Neural progenitor cell (in vitro differentiated cells): Measurements from ENCODE around the gene TRMT44. TPM values are rescaled to one million over a fixed set of nuclear protein-coding genes. Genes with fewer than 3 reads are reported as not detected.

ENCODE experiments used
- DNase-seq: peaks from one replicate; pipeline ENCODE4 v3.0.0-alpha.2; 2016; ENCODE audit warnings: low spot score
- H2AFZ ChIP-seq: fragments of 200-600 bp; sonication (generic); replicated peaks from 2 replicates; pipeline ENCODE4 v1.6.1; 2016; ENCODE audit warnings: antibody characterized with exemption
- H3F3A ChIP-seq: fragments of 200-600 bp; sonication (generic); 2 replicates; pipeline ENCODE4 v1.6.1; 2016; ENCODE audit warnings: antibody characterized with exemption, low read depth
- H3K27ac ChIP-seq: fragments of 200-600 bp; sonication (generic); 2 replicates; pipeline ENCODE4 v1.5.1; 2016; ENCODE audit warnings: mild to moderate bottlenecking
- H3K27me3 ChIP-seq: fragments of 200-600 bp; sonication (generic); 2 replicates; pipeline ENCODE4 v1.6.1; 2016; ENCODE audit warnings: mild to moderate bottlenecking, moderate library complexity
- H3K36me3 ChIP-seq: fragments of 200-600 bp; sonication (generic); 2 replicates; pipeline ENCODE4 v1.5.1; 2016
- H3K4me1 ChIP-seq: fragments of 200-600 bp; sonication (generic); 2 replicates; pipeline ENCODE4 v1.6.1; 2016; ENCODE audit warnings: mixed run types
- H3K4me2 ChIP-seq: fragments of 200-600 bp; sonication (generic); 2 replicates; pipeline ENCODE4 v1.6.1; 2016
- H3K4me3 ChIP-seq: fragments of 200-600 bp; sonication (generic); 2 replicates; pipeline ENCODE4 v1.5.1; 2016
- H3K79me2 ChIP-seq: fragments of 200-600 bp; sonication (generic); 2 replicates; pipeline ENCODE4 v1.6.1; 2016; ENCODE audit warnings: low read depth
- H3K9ac ChIP-seq: fragments of 200-600 bp; sonication (generic); 2 replicates; pipeline ENCODE4 v1.6.1; 2016
- H3K9me3 ChIP-seq: fragments of 200-600 bp; sonication (generic); 2 replicates; pipeline ENCODE4 v1.5.1; 2016; ENCODE audit warnings: low read depth
- H4K20me1 ChIP-seq: fragments of 200-600 bp; sonication (generic); 2 replicates; pipeline ENCODE4 v1.6.1; 2016; ENCODE audit warnings: low read depth
- H3K27ac Mint-ChIP-seq: 3 replicates; pipeline ENCODE4 v1.8.0; 2021; ENCODE audit warnings: mixed read lengths
- H3K27me3 Mint-ChIP-seq: 2 replicates; pipeline ENCODE4 v1.8.0; 2022; ENCODE audit warnings: low read depth, mild to moderate bottlenecking, inconsistent platforms, moderate library complexity, mixed read lengths; ENCODE audit not compliant: insufficient read depth
- H3K36me3 Mint-ChIP-seq: 3 replicates; pipeline ENCODE4 v1.8.0; 2021; ENCODE audit warnings: mixed read lengths
- H3K4me1 Mint-ChIP-seq: 3 replicates; pipeline ENCODE4 v1.8.0; 2021; ENCODE audit warnings: mixed read lengths
- H3K4me3 Mint-ChIP-seq: 3 replicates; pipeline ENCODE4 v1.8.0; 2021; ENCODE audit warnings: mild to moderate bottlenecking, moderate library complexity, mixed read lengths
- H3K9me3 Mint-ChIP-seq: 3 replicates; pipeline ENCODE4 v1.8.0; 2020; ENCODE audit warnings: mixed read lengths
- CTCF ChIP-seq: fragments of 200-600 bp; sonication (generic); IDR thresholded peaks from 2 replicates; pipeline ENCODE4 v1.5.1; 2017; ENCODE audit warnings: antibody characterized with exemption, mild to moderate bottlenecking
- EZH2 ChIP-seq: fragments of 200-600 bp; sonication (generic); IDR thresholded peaks from 2 replicates; pipeline ENCODE4 v1.6.1; 2017; ENCODE audit warnings: antibody characterized with exemption, mild to moderate bottlenecking, moderate library complexity
- EZH2phosphoT487 ChIP-seq: fragments of 200-600 bp; sonication (generic); IDR thresholded peaks from 2 replicates; pipeline ENCODE4 v1.6.1; 2017; ENCODE audit warnings: antibody characterized with exemption
- total RNA-seq: library from RNA; depleted of rRNA; stranded (reverse); fragments of >200 nt; gene quantifications from 2 replicates; pipeline ENCODE4 v1.2.3, GENCODE V29; 2015; ENCODE audit warnings: low replicate concordance

TRMT44 gene
- total RNA-seq, 1 donor from 2014 or later, result 19.9 TPM

- Histone ChIP-seq H3K27ac (no peak overlapping the region), H3K36me3 (no peaks in the 10 kb centered on the region), H3K27me3 (no peaks in the 10 kb centered on the region), H2AFZ (no peak overlapping the region), H3K4me3 (no peak overlapping the region), H3K4me1 (peaks cover 21% of the 10 kb centered on the region), H3K79me2 (no peaks in the 10 kb centered on the region), H3K4me2 (no peak overlapping the region), H4K20me1 (no peaks in the 10 kb centered on the region), H3F3A (peaks cover 6% of the 10 kb centered on the region), H3K9ac (no peak overlapping the region), H3K9me3 (no peaks in the 10 kb centered on the region)
- TF ChIP-seq EZH2 (no peak), EZH2phosphoT487 (no peak), CTCF (no peak)
- DNase-seq, result no peak
- peaks cover 7% of the 10 kb centered on the region for H3K27me3 Mint-ChIP-seq
- no peak overlapping the region for H3K4me3 Mint-ChIP-seq
- peaks cover 26% of the 10 kb centered on the region for H3K4me1 Mint-ChIP-seq
- H3K36me3 Mint-ChIP-seq, result no peaks in the 10 kb centered on the region
- H3K27ac Mint-ChIP-seq, result no peak overlapping the region
- H3K9me3 Mint-ChIP-seq, result no peaks in the 10 kb centered on the region
Observed at GRCh38 chr4:8505229-8505628, 64.7 kb downstream of the TRMT44 start.

- Histone ChIP-seq H3K27ac (no peak overlapping the region), H3K4me3 (no peak overlapping the region), H3K79me2 (no peaks in the 10 kb centered on the region), H3K9ac (no peak overlapping the region), H3K9me3 (no peaks in the 10 kb centered on the region), H3F3A (peaks cover 6% of the 10 kb centered on the region), H4K20me1 (no peaks in the 10 kb centered on the region), H3K36me3 (no peaks in the 10 kb centered on the region), H3K4me2 (peak overlapping the region; percentile 51), H2AFZ (no peak overlapping the region), H3K27me3 (no peaks in the 10 kb centered on the region), H3K4me1 (peaks cover 21% of the 10 kb centered on the region)
- Mint-ChIP-seq H3K36me3 (no peaks in the 10 kb centered on the region), H3K27ac (peak overlapping the region; percentile 11), H3K9me3 (no peaks in the 10 kb centered on the region), H3K4me1 (peaks cover 26% of the 10 kb centered on the region), H3K27me3 (peaks cover 7% of the 10 kb centered on the region), H3K4me3 (no peak overlapping the region)
- DNase-seq, result no peak
- TF ChIP-seq EZH2phosphoT487 (no peak), CTCF (no peak), EZH2 (no peak)
Observed at GRCh38 chr4:8506006-8506372, 65.4 kb downstream of the TRMT44 start.

GRCh38 chr4:8506373-8507195 is 66.0 kb downstream of the TRMT44 start:
- DNase-seq, result peak; percentile 77
- Histone ChIP-seq H3K36me3 (no peaks in the 10 kb centered on the region), H3F3A (peaks cover 6% of the 10 kb centered on the region), H4K20me1 (no peaks in the 10 kb centered on the region), H3K4me3 (no peak overlapping the region), H3K27me3 (no peaks in the 10 kb centered on the region), H2AFZ (no peak overlapping the region), H3K79me2 (no peaks in the 10 kb centered on the region), H3K9me3 (no peaks in the 10 kb centered on the region), H3K27ac (no peak overlapping the region), H3K4me2 (peak overlapping the region; percentile 51), H3K4me1 (peaks cover 21% of the 10 kb centered on the region), H3K9ac (no peak overlapping the region)
- peaks cover 7% of the 10 kb centered on the region for H3K27me3 Mint-ChIP-seq
- TF ChIP-seq CTCF (no peak), EZH2 (no peak), EZH2phosphoT487 (no peak)
- peaks cover 26% of the 10 kb centered on the region for H3K4me1 Mint-ChIP-seq
- H3K4me3 Mint-ChIP-seq, result no peak overlapping the region
- H3K36me3 Mint-ChIP-seq, result no peaks in the 10 kb centered on the region
- H3K9me3 Mint-ChIP-seq, result no peaks in the 10 kb centered on the region
- H3K27ac Mint-ChIP-seq, result no peak overlapping the region
